ENCODE measurements around the gene PRXL2A.

PRXL2A gene

GRCh38 chr10:80465451-80465835, 57.1 kb downstream of the PRXL2A start:
- CTCF ChIA-PET = interaction anchor here (0.9 to 33.8 kb wide), 2 partner anchors 13 to 40 kb away, joined by 4 to 717 read pairs; no protein-coding TSS in a partner anchor
- POLR2A ChIA-PET = no interaction called here
- TF ChIP-seq, protein P1, sequence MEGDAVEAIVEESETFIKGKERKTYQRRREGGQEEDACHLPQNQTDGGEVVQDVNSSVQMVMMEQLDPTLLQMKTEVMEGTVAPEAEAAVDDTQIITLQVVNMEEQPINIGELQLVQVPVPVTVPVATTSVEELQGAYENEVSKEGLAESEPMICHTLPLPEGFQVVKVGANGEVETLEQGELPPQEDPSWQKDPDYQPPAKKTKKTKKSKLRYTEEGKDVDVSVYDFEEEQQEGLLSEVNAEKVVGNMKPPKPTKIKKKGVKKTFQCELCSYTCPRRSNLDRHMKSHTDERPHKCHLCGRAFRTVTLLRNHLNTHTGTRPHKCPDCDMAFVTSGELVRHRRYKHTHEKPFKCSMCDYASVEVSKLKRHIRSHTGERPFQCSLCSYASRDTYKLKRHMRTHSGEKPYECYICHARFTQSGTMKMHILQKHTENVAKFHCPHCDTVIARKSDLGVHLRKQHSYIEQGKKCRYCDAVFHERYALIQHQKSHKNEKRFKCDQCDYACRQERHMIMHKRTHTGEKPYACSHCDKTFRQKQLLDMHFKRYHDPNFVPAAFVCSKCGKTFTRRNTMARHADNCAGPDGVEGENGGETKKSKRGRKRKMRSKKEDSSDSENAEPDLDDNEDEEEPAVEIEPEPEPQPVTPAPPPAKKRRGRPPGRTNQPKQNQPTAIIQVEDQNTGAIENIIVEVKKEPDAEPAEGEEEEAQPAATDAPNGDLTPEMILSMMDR (IDR thresholded peaks at IDR 0.05; ENCODE audit: insufficient read depth, low read length, missing control alignments) = no peak
- no peak overlapping the region for H3K4me3 ChIP-seq (ENCODE audit: low read depth, low read length)
- DNase-seq (ENCODE audit: low read depth, low spot score) = no peak

- DNase-seq (ENCODE audit: low read depth, low spot score) = no peak
- no peak overlapping the region for H3K4me3 ChIP-seq (ENCODE audit: low read depth, low read length)
- POLR2A ChIA-PET = no interaction called here
- CTCF ChIA-PET = interaction anchor here (33.8 kb wide), 1 partner anchor 40 kb away, joined by 717 read pairs; no protein-coding TSS in a partner anchor
- TF ChIP-seq, protein P1 (IDR thresholded peaks at IDR 0.05; ENCODE audit: insufficient read depth, low read length, missing control alignments) = no peak
Measured at GRCh38 chr10:80465839-80466590, 57.7 kb downstream of the PRXL2A start.

- POLR2A ChIA-PET = no interaction called here
Measured at GRCh38 chr10:80466724-80467326, 58.5 kb downstream of the PRXL2A start.

GRCh38 chr10:80468002-80468401, 59.7 kb downstream of the PRXL2A start:
- POLR2A ChIA-PET = no interaction called here
- no peak overlapping the region for H3K4me3 ChIP-seq (ENCODE audit: low read depth, low read length)
- no peak for DNase-seq (ENCODE audit: low read depth, low spot score)
- CTCF ChIA-PET = interaction anchor here (0.6 to 33.8 kb wide), 5 partner anchors 9 to 38 kb away, joined by 4 to 717 read pairs (median 4); no protein-coding TSS in a partner anchor
- TF ChIP-seq, protein P1 (IDR thresholded peaks at IDR 0.05; ENCODE audit: insufficient read depth, low read length, missing control alignments) = no peak

More at GRCh38 chr10:80466724-80467326, 58.5 kb downstream of the PRXL2A start:
- CTCF ChIA-PET = interaction anchor here (1.2 to 33.8 kb wide), 2 partner anchors 21 to 39 kb away, joined by 4 to 717 read pairs; no protein-coding TSS in a partner anchor
- TF ChIP-seq, protein P1 (IDR thresholded peaks at IDR 0.05; ENCODE audit: insufficient read depth, low read length, missing control alignments) = no peak
- no peak overlapping the region for H3K4me3 ChIP-seq (ENCODE audit: low read depth, low read length)
- no peak for DNase-seq (ENCODE audit: low read depth, low spot score)

GRCh38 chr10:80468806-80469421, 60.6 kb downstream of the PRXL2A start:
- H3K4me3 ChIP-seq (ENCODE audit: low read depth, low read length) = no peak overlapping the region
- DNase-seq (ENCODE audit: low read depth, low spot score) = no peak
- TF ChIP-seq, protein P1 (IDR thresholded peaks at IDR 0.05; ENCODE audit: insufficient read depth, low read length, missing control alignments) = no peak
- CTCF ChIA-PET = interaction anchor here (0.9 to 33.8 kb wide), 3 partner anchors 9 to 37 kb away, joined by 3 to 717 read pairs (median 4); no protein-coding TSS in a partner anchor
- POLR2A ChIA-PET = no interaction called here

DNA sequence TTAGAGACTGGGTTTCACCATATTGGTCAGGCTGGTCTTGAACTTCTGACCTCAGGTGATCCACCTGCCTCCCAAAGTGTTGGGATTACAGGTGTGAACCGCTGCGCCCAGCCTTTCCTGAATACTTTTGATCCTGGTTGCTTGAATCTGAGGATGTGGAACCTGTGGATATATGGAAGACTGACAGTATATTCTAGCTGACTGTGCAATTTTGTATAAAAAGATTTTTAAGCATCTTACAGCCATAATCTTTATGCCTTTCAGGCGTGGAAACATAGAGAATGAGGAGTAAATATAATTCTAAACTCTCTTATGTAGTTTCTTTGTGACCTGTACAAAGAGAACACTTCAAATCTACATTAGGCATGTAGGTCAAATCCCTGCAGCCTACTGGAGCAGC, 61.9 kb downstream of the PRXL2A start:
- no peak overlapping the region for H3K4me3 ChIP-seq (ENCODE audit: low read depth, low read length)
- TF ChIP-seq, protein P1 (IDR thresholded peaks at IDR 0.05; ENCODE audit: insufficient read depth, low read length, missing control alignments) = no peak
- no peak for DNase-seq (ENCODE audit: low read depth, low spot score)
- ChIA-PET CTCF (interaction anchor here (0.9 to 33.8 kb wide), 2 partner anchors 10 to 36 kb away, joined by 3 to 717 read pairs; no protein-coding TSS in a partner anchor), POLR2A (no interaction called here)

All from AG04449 (cell line).